HG03097 (cell line): ENCODE results near the gene STEAP1.
"Not testable (repeated sequence)": the region's sequence is repeated elsewhere in the genome, so short reads cannot be mapped to it uniquely, and the experiment has no call there.

ENCODE experiments used
- ATAC-seq: cut with Tn5 transposase; IDR thresholded peaks from one replicate; pipeline ENCODE4 v1.9.1; 2021; ENCODE audit not compliant: unreplicated experiment, low FRiP score

The STEAP1 gene

GRCh38 chr7:90173127-90173844, 19.0 kb downstream of the STEAP1 start:
- peak; percentile 94 for ATAC-seq

- ATAC-seq = no peak
These were observed 21.4 kb downstream of the STEAP1 start for GRCh38 chr7:90175667-90176066.

- ATAC-seq = no peak
These were observed 21.9 kb downstream of the STEAP1 start for GRCh38 chr7:90176195-90176594.

GRCh38 chr7:90178166-90178565, 23.9 kb downstream of the STEAP1 start:
- ATAC-seq = no peak

GRCh38 chr7:90178679-90179278, 24.5 kb downstream of the STEAP1 start:
- ATAC-seq = peak; percentile 96

- no peak for ATAC-seq
These were observed 25.8 kb downstream of the STEAP1 start for GRCh38 chr7:90180011-90180585.

GRCh38 chr7:90180649-90181048, 26.4 kb downstream of the STEAP1 start:
- ATAC-seq = no peak

- ATAC-seq = no peak
These were observed 27.2 kb downstream of the STEAP1 start for GRCh38 chr7:90181485-90181884.

- not testable (repeated sequence) for ATAC-seq
These were observed 32.0 kb downstream of the STEAP1 start for GRCh38 chr7:90186290-90186689.

- ATAC-seq = no peak
These were observed 33.3 kb downstream of the STEAP1 start for GRCh38 chr7:90187507-90188050.

- peak; percentile 96 for ATAC-seq
These were observed 34.0 kb downstream of the STEAP1 start for GRCh38 chr7:90188281-90188680.

GRCh38 chr7:90190995-90191394, 36.7 kb downstream of the STEAP1 start:
- no peak for ATAC-seq

- no peak for ATAC-seq
These were observed 37.4 kb downstream of the STEAP1 start for GRCh38 chr7:90191648-90192047.

GRCh38 chr7:90192876-90193750, 38.8 kb downstream of the STEAP1 start:
- ATAC-seq = no peak

- ATAC-seq = no peak
These were observed 40.9 kb downstream of the STEAP1 start for GRCh38 chr7:90194911-90195809.

- ATAC-seq = no peak
These were observed 47.4 kb downstream of the STEAP1 start for GRCh38 chr7:90201500-90202195.

- no peak for ATAC-seq
These were observed 53.7 kb downstream of the STEAP1 start for GRCh38 chr7:90207956-90208355.

- no peak for ATAC-seq
These were observed 55.5 kb downstream of the STEAP1 start for GRCh38 chr7:90209776-90210175.

GRCh38 chr7:90210475-90210874, 56.2 kb downstream of the STEAP1 start:
- ATAC-seq = no peak
